Neuronal stem cell (in vitro differentiated cells): ENCODE results near the gene NAT10.

Experiments used
- DNase-seq: peaks from one replicate; pipeline ENCODE4 v3.0.0-alpha.2; 2013; ENCODE audit warnings: low spot score
- H2AFZ ChIP-seq: one replicate; pipeline ENCODE4 v1.6.1; 2013; ENCODE audit warnings: mild to moderate bottlenecking, low read length, inconsistent platforms
- H2AK5ac ChIP-seq: 2 replicates; pipeline ENCODE4 v1.6.1; 2013; ENCODE audit warnings: low read depth, mild to moderate bottlenecking, inconsistent platforms, low read length, moderate library complexity, mixed read lengths
- H2BK120ac ChIP-seq: 2 replicates; pipeline ENCODE4 v1.6.1; 2013; ENCODE audit warnings: low read depth, mild to moderate bottlenecking, inconsistent platforms, low read length, moderate library complexity, mixed read lengths
- H2BK12ac ChIP-seq: one replicate; pipeline ENCODE4 v1.6.1; 2013; ENCODE audit warnings: low read length, inconsistent platforms
- H2BK15ac ChIP-seq: 2 replicates; pipeline ENCODE4 v1.6.1; 2013; ENCODE audit warnings: mild to moderate bottlenecking, low read length, inconsistent platforms, mixed read lengths
- H2BK5ac ChIP-seq: one replicate; pipeline ENCODE4 v1.6.1; 2013; ENCODE audit warnings: inconsistent platforms, mild to moderate bottlenecking, low read length, moderate library complexity
- H3K14ac ChIP-seq: one replicate; pipeline ENCODE4 v1.6.1; 2013; ENCODE audit warnings: low read length, inconsistent platforms
- H3K18ac ChIP-seq: 2 replicates; pipeline ENCODE4 v1.6.1; 2013; ENCODE audit warnings: low read length, inconsistent platforms
- H3K23ac ChIP-seq: 2 replicates; pipeline ENCODE4 v1.6.1; 2013; ENCODE audit warnings: low read depth, mild to moderate bottlenecking, mixed read lengths, low read length, inconsistent platforms; ENCODE audit not compliant: poor library complexity
- H3K27ac ChIP-seq: replicated peaks from 3 replicates; pipeline ENCODE4 v1.5.1; 2013; ENCODE audit warnings: low read length, inconsistent platforms
- H3K27me3 ChIP-seq, 3 experiments: 2 replicates each; pipeline ENCODE4 v1.6.1; 2013; ENCODE audit warnings: low read length in 3 of 3, mild to moderate bottlenecking in 2 of 3, inconsistent platforms in 1 of 3, low read depth in 1 of 3, mixed read lengths in 1 of 3, moderate library complexity in 1 of 3; ENCODE audit not compliant: control insufficient read depth in 3 of 3, insufficient read depth in 3 of 3
- H3K36me3 ChIP-seq, 2 donors: replicated peaks in 1 of 2; 2 replicates each; pipeline ENCODE4 v1.6.1; 2013; ENCODE audit warnings: low read length in 2 of 2; ENCODE audit not compliant: control insufficient read depth in 2 of 2, insufficient read depth in 2 of 2
- H3K4ac ChIP-seq: 2 replicates; pipeline ENCODE4 v1.6.1; 2013; ENCODE audit warnings: inconsistent platforms, mild to moderate bottlenecking, low read length, moderate library complexity
- H3K4me1 ChIP-seq, 2 donors: 1 replicate in 1 of 2; 2 replicates in 1 of 2; pipeline ENCODE4 v1.6.1; 2013; ENCODE audit warnings: low read length in 2 of 2, low read depth in 1 of 2; ENCODE audit not compliant: control insufficient read depth in 2 of 2, insufficient read depth in 1 of 2
- H3K4me2 ChIP-seq: one replicate; pipeline ENCODE4 v1.6.1; 2013; ENCODE audit warnings: mild to moderate bottlenecking, low read length, inconsistent platforms; ENCODE audit not compliant: insufficient read depth, poor library complexity, severe bottlenecking
- H3K4me3 ChIP-seq, 2 donors: 2 replicates each; pipeline ENCODE4 v1.5.1; 2013; ENCODE audit warnings: low read length in 2 of 2, mild to moderate bottlenecking in 2 of 2, inconsistent platforms in 1 of 2, moderate library complexity in 1 of 2
- H3K79me1 ChIP-seq: one replicate; pipeline ENCODE4 v1.6.1; 2013; ENCODE audit warnings: low read depth, mild to moderate bottlenecking, inconsistent platforms, low read length, moderate library complexity
- H3K9ac ChIP-seq: one replicate; pipeline ENCODE4 v1.6.1; 2013; ENCODE audit warnings: mild to moderate bottlenecking, low read depth, low read length, inconsistent platforms; ENCODE audit not compliant: poor library complexity
- H3K9me3 ChIP-seq, 2 donors: replicated peaks in 1 of 2; 2 replicates each; pipeline versions ENCODE3 to v1.6.1; 2013; ENCODE audit warnings: low read length in 2 of 2, mild to moderate bottlenecking in 2 of 2, inconsistent platforms in 1 of 2, low read depth in 1 of 2, mixed read lengths in 1 of 2, moderate library complexity in 1 of 2; ENCODE audit not compliant: control insufficient read depth in 2 of 2, insufficient read depth in 1 of 2
- H4K8ac ChIP-seq: one replicate; pipeline ENCODE4 v1.6.1; 2013; ENCODE audit warnings: low read depth, mild to moderate bottlenecking, inconsistent platforms, low read length, moderate library complexity
- H4K91ac ChIP-seq: one replicate; pipeline ENCODE4 v1.6.1; 2013; ENCODE audit warnings: low read length, low read depth, mild to moderate bottlenecking, inconsistent platforms; ENCODE audit not compliant: poor library complexity
- WGBS, 2 donors: extraction: QIAGEN DNeasy Blood & Tissue Kit; methylation state at CpG; one replicate each; pipeline ENCODE4 v1.1.7; 2013; ENCODE audit warnings: missing lambda C conversion rate in 2 of 2, mixed read lengths in 1 of 2; ENCODE audit not compliant: insufficient read length in 2 of 2, insufficient replicate concordance in 1 of 2; ENCODE audit errors: extremely low coverage in 2 of 2; 5-methylcytosine and 5-hydroxymethylcytosine counted together

NAT10 gene

GRCh38 chr11:34162493-34162820, 57.0 kb downstream of the NAT10 start:
- H3K79me1 ChIP-seq = no peaks in the 10 kb centered on the region
- no peak for DNase-seq
- H3K27ac ChIP-seq = no peak overlapping the region
- peak overlapping the region; percentile 15 for H3K18ac ChIP-seq
- WGBS, 2 donors = no CpG with 5 or more reads among the region's 17 CpGs
- no peak overlapping the region for H4K8ac ChIP-seq
- peak overlapping the region; percentile 63 for H3K9ac ChIP-seq
- H2BK15ac ChIP-seq = no peak overlapping the region
- peak overlapping the region; percentile 25 for H3K14ac ChIP-seq
- no peak overlapping the region for H3K4ac ChIP-seq
- H3K4me3 ChIP-seq = no peak overlapping the region
- peak overlapping the region; percentile 38 for H2AK5ac ChIP-seq
- peaks cover 0 to 81% of the 10 kb centered on the region in 2 donors for H3K36me3 ChIP-seq
- H3K9me3 ChIP-seq = no peaks in the 10 kb centered on the region
- H3K4me2 ChIP-seq = no peak overlapping the region
- no peak overlapping the region for H2BK120ac ChIP-seq
- no peak overlapping the region for H2BK5ac ChIP-seq
- H4K91ac ChIP-seq = peak overlapping the region; percentile 57
- no peaks in the 10 kb centered on the region for H3K4me1 ChIP-seq
- H3K23ac ChIP-seq = peak overlapping the region; percentile 90
- no peaks in the 10 kb centered on the region for H3K27me3 ChIP-seq
- no peak overlapping the region for H2AFZ ChIP-seq
- H2BK12ac ChIP-seq = no peak overlapping the region

- Histone ChIP-seq H3K79me1 (peaks cover 2% of the 10 kb centered on the region), H3K14ac (no peak overlapping the region), H2BK12ac (no peak overlapping the region), H2AK5ac (peak overlapping the region; percentile 38), H3K23ac (peak overlapping the region; percentile 90), H3K27ac (no peak overlapping the region), H3K4ac (no peak overlapping the region), H4K8ac (no peak overlapping the region), H3K18ac (peak overlapping the region; percentile 40), H3K4me3 (no peak overlapping the region), H3K4me1 (no peaks in the 10 kb centered on the region), H3K9me3 (no peaks in the 10 kb centered on the region), H2AFZ (no peak overlapping the region), H2BK15ac (no peak overlapping the region), H2BK5ac (no peak overlapping the region), H3K36me3 (peaks cover 0 to 77% of the 10 kb centered on the region in 2 donors), H3K27me3 (no peaks in the 10 kb centered on the region), H2BK120ac (no peak overlapping the region), H4K91ac (no peak overlapping the region), H3K9ac (peak overlapping the region; percentile 63), H3K4me2 (no peak overlapping the region)
- DNase-seq = no peak
- no CpG with 5 or more reads among the region's 7 CpGs for WGBS, 2 donors
Observed at GRCh38 chr11:34162856-34163255, 57.4 kb downstream of the NAT10 start.

DNA sequence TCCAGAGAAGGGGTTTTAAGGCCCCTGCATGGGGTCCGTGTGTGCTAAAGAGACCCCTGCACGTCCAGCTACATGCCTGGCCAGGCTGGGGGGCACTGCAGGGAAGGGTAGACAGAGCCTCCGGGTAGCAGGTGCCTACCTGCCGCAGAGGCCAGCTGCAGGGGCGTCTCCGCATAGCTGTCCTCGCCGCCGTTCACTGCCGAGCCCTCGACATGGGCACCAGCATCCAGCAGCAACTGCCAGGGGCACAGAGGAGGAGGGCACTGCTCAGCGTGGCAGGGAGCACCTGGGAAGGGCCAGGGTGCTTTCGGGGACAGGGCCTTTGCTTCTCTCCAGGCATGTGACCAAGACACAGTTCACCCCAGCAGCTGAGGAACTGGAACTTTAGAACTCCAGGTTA, 59.7 kb downstream of the NAT10 start:
- no peak overlapping the region for H2AFZ ChIP-seq
- no peaks in the 10 kb centered on the region for H3K4me1 ChIP-seq
- H3K4ac ChIP-seq = no peak overlapping the region
- H2BK15ac ChIP-seq = no peak overlapping the region
- no peaks in the 10 kb centered on the region for H3K9me3 ChIP-seq
- no peak overlapping the region for H3K9ac ChIP-seq
- no peaks in the 10 kb centered on the region for H3K27me3 ChIP-seq
- H3K23ac ChIP-seq = no peak overlapping the region
- no peak overlapping the region for H2BK5ac ChIP-seq
- H3K27ac ChIP-seq = no peak overlapping the region
- H3K4me3 ChIP-seq = no peak overlapping the region
- no peak overlapping the region for H4K91ac ChIP-seq
- H3K4me2 ChIP-seq = no peak overlapping the region
- H2AK5ac ChIP-seq = no peak overlapping the region
- no peak overlapping the region for H4K8ac ChIP-seq
- peaks cover 2% of the 10 kb centered on the region for H3K79me1 ChIP-seq
- DNase-seq = no peak
- WGBS, 2 donors = no CpG with 5 or more reads among the region's 13 CpGs
- H3K14ac ChIP-seq = no peak overlapping the region
- no peak overlapping the region for H3K18ac ChIP-seq
- no peak overlapping the region for H2BK120ac ChIP-seq
- peaks cover 0 to 69% of the 10 kb centered on the region in 2 donors for H3K36me3 ChIP-seq
- no peak overlapping the region for H2BK12ac ChIP-seq

- Histone ChIP-seq H3K9me3 (no peaks in the 10 kb centered on the region), H2AFZ (no peak overlapping the region), H3K23ac (peak overlapping the region; percentile 70), H3K14ac (no peak overlapping the region), H2BK5ac (no peak overlapping the region), H3K9ac (no peak overlapping the region), H4K8ac (peak overlapping the region; percentile 45), H3K4me3 (no peak overlapping the region), H3K27ac (no peak overlapping the region), H3K4me1 (no peaks in the 10 kb centered on the region), H3K4me2 (no peak overlapping the region), H2BK120ac (no peak overlapping the region), H2BK15ac (no peak overlapping the region), H2AK5ac (no peak overlapping the region), H3K18ac (peak overlapping the region; percentile 65), H3K79me1 (peaks cover 2% of the 10 kb centered on the region), H3K36me3 (peaks cover 0 to 70% of the 10 kb centered on the region in 2 donors), H3K4ac (no peak overlapping the region), H2BK12ac (no peak overlapping the region), H4K91ac (no peak overlapping the region), H3K27me3 (no peaks in the 10 kb centered on the region)
- no peak for DNase-seq
- WGBS, 2 donors = no CpG with 5 or more reads among the region's 12 CpGs
Observed at GRCh38 chr11:34165786-34166555, 60.5 kb downstream of the NAT10 start.
